Measurements from ENCODE around the gene HAGHL.
"Not testable (repeated sequence)": the region's sequence is repeated elsewhere in the genome, so short reads cannot be mapped to it uniquely, and the experiment has no call there.

Gene HAGHL

GRCh38 chr16:760545-761343, 33.8 kb downstream of the HAGHL start, which contains the start of gene MSLN:
MSLN (plus strand) TSS chr16:760734; CDS start chr16:762681, 1,947 bp downstream.
- no peak for DNase-seq

- DNase-seq = no peak
These were observed 35.0 kb downstream of the HAGHL start for GRCh38 chr16:761625-762513.

- DNase-seq = no peak
These were observed 35.8 kb downstream of the HAGHL start for GRCh38 chr16:762595-763268.

GRCh38 chr16:763369-764183, 36.7 kb downstream of the HAGHL start:
- DNase-seq = no peak

GRCh38 chr16:764184-764750, 37.4 kb downstream of the HAGHL start:
- no peak for DNase-seq

- no peak for DNase-seq
These were observed 38.1 kb downstream of the HAGHL start for GRCh38 chr16:764848-765487.

GRCh38 chr16:765488-765865, 38.6 kb downstream of the HAGHL start:
- no peak for DNase-seq

GRCh38 chr16:766008-766819, 39.3 kb downstream of the HAGHL start:
- no peak for DNase-seq

GRCh38 chr16:766820-767640, 40.1 kb downstream of the HAGHL start:
- no peak for DNase-seq

GRCh38 chr16:767743-768235, 40.9 kb downstream of the HAGHL start:
- no peak for DNase-seq

GRCh38 chr16:768428-768827, 41.5 kb downstream of the HAGHL start:
- no peak for DNase-seq

GRCh38 chr16:769184-769784, 42.4 kb downstream of the HAGHL start:
- no peak for DNase-seq

- DNase-seq = no peak
These were observed 43.0 kb downstream of the HAGHL start for GRCh38 chr16:769934-770333.

- no peak for DNase-seq
These were observed 43.5 kb downstream of the HAGHL start for GRCh38 chr16:770411-770810.

- no peak for DNase-seq
These were observed 46.1 kb downstream of the HAGHL start for GRCh38 chr16:772959-773358.

GRCh38 chr16:774086-775001, 47.4 kb downstream of the HAGHL start:
- no peak for DNase-seq

- no peak for DNase-seq
These were observed 48.4 kb downstream of the HAGHL start for GRCh38 chr16:775236-775796.

- not testable (repeated sequence) for DNase-seq
These were observed 49.4 kb downstream of the HAGHL start for GRCh38 chr16:776298-776697.

All from stimulated activated CD4-positive, alpha-beta T cell treated with anti-CD3 and anti-CD28 coated beads, Interleukin-2, amount 100 ng/mL, for 24 hours (primary cell).